Ovary (tissue), 3 donors: Measurements from ENCODE around the gene CAPN5.

Experiments used
- CTCF ChIP-seq, 3 donors: fragments of 450-650 bp in 2 of 3; fragments of 200-600 bp in 1 of 3; IDR thresholded peaks; one replicate each; pipeline versions ENCODE4 v1.5.1 to v1.8.0; 2016 to 2022; ENCODE audit warnings: antibody characterized with exemption in 3 of 3, mild to moderate bottlenecking in 1 of 3
- EP300 ChIP-seq: sonication (generic); formaldehyde crosslinking; IDR thresholded peaks from one replicate; pipeline ENCODE4 v1.6.1; 2017; ENCODE audit warnings: antibody characterized with exemption
- POLR2A ChIP-seq: fragments of 450-650 bp; IDR thresholded peaks from one replicate; pipeline ENCODE4 v1.6.1; 2017; ENCODE audit warnings: antibody characterized with exemption, mild to moderate bottlenecking, moderate library complexity
- donor health status: DM: no; HTN: no; CAD: no.

- no peak for TF ChIP-seq CTCF (IDR thresholded peaks at IDR 0.05)
- TF ChIP-seq EP300, result no peak
- no peak for TF ChIP-seq POLR2A
Observed at GRCh38 chr11:77074205-77074604, 7.4 kb downstream of the CAPN5 start.
